H9 (cell line): Measurements from ENCODE around the gene TAF10. TPM values are rescaled to one million over a fixed set of nuclear protein-coding genes. Genes with fewer than 3 reads are reported as not detected.

Source experiments
- DNase-seq: peaks from one replicate; pipeline ENCODE4 v3.0.0-alpha.2; 2017
- H2AFZ ChIP-seq: one replicate; pipeline ENCODE4 v1.6.1; 2013; ENCODE audit warnings: mild to moderate bottlenecking, low read length, control low read depth, moderate library complexity
- H2AK5ac ChIP-seq: 2 replicates; pipeline ENCODE4 v1.6.1; 2013; ENCODE audit warnings: low read length, control low read depth, mixed read lengths; ENCODE audit not compliant: insufficient read length
- H2BK120ac ChIP-seq: one replicate; pipeline ENCODE4 v1.6.1; 2013; ENCODE audit warnings: low read depth, mild to moderate bottlenecking, low read length, control low read depth, inconsistent platforms; ENCODE audit not compliant: poor library complexity, severe bottlenecking
- H2BK12ac ChIP-seq: 2 replicates; pipeline ENCODE4 v1.6.1; 2013; ENCODE audit warnings: low read length, control low read depth, mixed read lengths, low read depth; ENCODE audit not compliant: insufficient read length
- H2BK15ac ChIP-seq: 2 replicates; pipeline ENCODE4 v1.6.1; 2013; ENCODE audit warnings: low read depth, low read length, control low read depth
- H2BK20ac ChIP-seq: one replicate; pipeline ENCODE4 v1.6.1; 2013; ENCODE audit warnings: low read depth, mild to moderate bottlenecking, low read length, control low read depth, inconsistent platforms; ENCODE audit not compliant: poor library complexity, severe bottlenecking
- H2BK5ac ChIP-seq: 2 replicates; pipeline ENCODE4 v1.6.1; 2013; ENCODE audit warnings: low read length, control low read depth, mixed read lengths; ENCODE audit not compliant: insufficient read length
- H3K14ac ChIP-seq: 2 replicates; pipeline ENCODE4 v1.6.1; 2013; ENCODE audit warnings: low read length, control low read depth; ENCODE audit not compliant: insufficient read depth
- H3K18ac ChIP-seq: 2 replicates; pipeline ENCODE4 v1.6.1; 2013; ENCODE audit warnings: low read depth, mild to moderate bottlenecking, mixed read lengths, low read length, control low read depth; ENCODE audit not compliant: insufficient read length
- H3K23ac ChIP-seq: 2 replicates; pipeline ENCODE4 v1.6.1; 2013; ENCODE audit warnings: low read length, control low read depth, mixed read lengths, low read depth; ENCODE audit not compliant: insufficient read length
- H3K23me2 ChIP-seq: 2 replicates; pipeline ENCODE4 v1.6.1; 2013; ENCODE audit warnings: low read depth, mild to moderate bottlenecking, mixed read lengths, low read length, control low read depth; ENCODE audit not compliant: insufficient read length, poor library complexity, severe bottlenecking
- H3K27ac ChIP-seq: 2 replicates; pipeline ENCODE4 v1.5.1; 2013; ENCODE audit warnings: low read length, control low read depth, mixed read lengths, low read depth; ENCODE audit not compliant: insufficient read length
- H3K27me3 ChIP-seq: 2 replicates; pipeline ENCODE4 v1.6.1; 2013; ENCODE audit warnings: low read length, control low read depth, inconsistent platforms; ENCODE audit not compliant: insufficient read depth
- H3K4ac ChIP-seq: 2 replicates; pipeline ENCODE4 v1.6.1; 2013; ENCODE audit warnings: low read depth, mild to moderate bottlenecking, control low read depth, inconsistent platforms, low read length, moderate library complexity
- H3K4me1 ChIP-seq: 2 replicates; pipeline ENCODE4 v1.6.1; 2013; ENCODE audit warnings: low read length, control low read depth, inconsistent platforms; ENCODE audit not compliant: insufficient read depth
- H3K4me2 ChIP-seq: 2 replicates; pipeline ENCODE4 v1.6.1; 2013; ENCODE audit warnings: low read length, control low read depth, mixed read lengths; ENCODE audit not compliant: insufficient read length, insufficient read depth
- H3K56ac ChIP-seq: 2 replicates; pipeline ENCODE4 v1.6.1; 2013; ENCODE audit warnings: low read depth, mild to moderate bottlenecking, mixed read lengths, low read length, control low read depth; ENCODE audit not compliant: insufficient read length
- H3K79me1 ChIP-seq: 2 replicates; pipeline ENCODE4 v1.6.1; 2013; ENCODE audit warnings: low read depth, mild to moderate bottlenecking, moderate library complexity, low read length, control low read depth, inconsistent platforms; ENCODE audit not compliant: insufficient read depth, poor library complexity, severe bottlenecking
- H3K79me2 ChIP-seq: 2 replicates; pipeline ENCODE4 v1.6.1; 2013; ENCODE audit warnings: low read length, control low read depth, inconsistent platforms; ENCODE audit not compliant: insufficient read depth
- H3K9ac ChIP-seq: 2 replicates; pipeline ENCODE4 v1.6.1; 2013; ENCODE audit warnings: low read length, control low read depth, mixed read lengths; ENCODE audit not compliant: insufficient read length; ENCODE audit errors: extremely low read depth
- H3K9me3 ChIP-seq: one replicate; pipeline ENCODE4 v1.6.1; 2013; ENCODE audit warnings: low read depth, low read length, inconsistent platforms; ENCODE audit not compliant: control insufficient read depth
- H3T11ph ChIP-seq: one replicate; pipeline ENCODE4 v1.6.1; 2013; ENCODE audit warnings: mild to moderate bottlenecking, low read length, control low read depth, inconsistent platforms
- H4K20me1 ChIP-seq: one replicate; pipeline ENCODE4 v1.6.1; 2013; ENCODE audit not compliant: control insufficient read depth, insufficient read length, insufficient read depth
- H4K5ac ChIP-seq: 2 replicates; pipeline ENCODE4 v1.6.1; 2013; ENCODE audit warnings: low read depth, mild to moderate bottlenecking, mixed read lengths, low read length, control low read depth; ENCODE audit not compliant: insufficient read length
- H4K8ac ChIP-seq: replicated peaks from 2 replicates; pipeline ENCODE4 v1.6.1; 2013; ENCODE audit warnings: low read length, control low read depth, mixed read lengths, low read depth; ENCODE audit not compliant: insufficient read length
- H4K91ac ChIP-seq: 2 replicates; pipeline ENCODE4 v1.6.1; 2013; ENCODE audit warnings: low read depth, mild to moderate bottlenecking, moderate library complexity, mixed read lengths, low read length, control low read depth; ENCODE audit not compliant: insufficient read length
- H3K27ac Mint-ChIP-seq, 3 experiments: 2 replicates in 2 of 3; 3 replicates in 1 of 3; pipeline ENCODE4 v1.8.0; 2020 to 2021; ENCODE audit warnings: mixed read lengths in 3 of 3, mild to moderate bottlenecking in 1 of 3, moderate library complexity in 1 of 3
- H3K27me3 Mint-ChIP-seq: 2 replicates; pipeline ENCODE4 v1.8.0; 2021; ENCODE audit warnings: low read depth, mild to moderate bottlenecking, moderate library complexity, mixed read lengths
- H3K36me3 Mint-ChIP-seq, 3 experiments: 2 replicates in 2 of 3; 3 replicates in 1 of 3; pipeline ENCODE4 v1.8.0; 2020 to 2021; ENCODE audit warnings: low read depth in 3 of 3, mixed read lengths in 3 of 3; ENCODE audit not compliant: insufficient read depth in 1 of 3
- H3K4me1 Mint-ChIP-seq, 2 experiments: 2 replicates each; pipeline ENCODE4 v1.8.0; 2020; ENCODE audit warnings: mixed read lengths in 2 of 2
- H3K4me3 Mint-ChIP-seq, 2 experiments: 2 replicates in 1 of 2; 3 replicates in 1 of 2; pipeline ENCODE4 v1.8.0; 2020 to 2021; ENCODE audit warnings: mild to moderate bottlenecking in 2 of 2, mixed read lengths in 2 of 2, moderate library complexity in 1 of 2
- H3K9me3 Mint-ChIP-seq, 2 experiments: 2 replicates in 1 of 2; 3 replicates in 1 of 2; pipeline ENCODE4 v1.8.0; 2020; ENCODE audit warnings: mild to moderate bottlenecking in 2 of 2, mixed read lengths in 2 of 2, moderate library complexity in 1 of 2
- CTCF ChIP-seq: fragments of 200-600 bp; sonication (generic); conservative IDR thresholded peaks from 3 replicates; pipeline ENCODE4 v1.8.0; 2021; ENCODE audit warnings: antibody characterized with exemption, mild to moderate bottlenecking
- WGBS: extraction: QIAGEN DNeasy Blood & Tissue Kit; methylation state at CpG from one replicate; pipeline ENCODE4 v1.1.7; 2013; ENCODE audit warnings: missing lambda C conversion rate, low lambda C conversion rate, mixed read lengths; ENCODE audit not compliant: insufficient read length; ENCODE audit errors: extremely low coverage; 5-methylcytosine and 5-hydroxymethylcytosine counted together
- total RNA-seq: library from RNA; stranded (reverse); gene quantifications from 2 replicates; pipeline ENCODE4 v1.2.1, GENCODE V29; 2021

The TAF10 gene
- total RNA-seq, 1 experiment from 2014 or later: 198 TPM

DNA sequence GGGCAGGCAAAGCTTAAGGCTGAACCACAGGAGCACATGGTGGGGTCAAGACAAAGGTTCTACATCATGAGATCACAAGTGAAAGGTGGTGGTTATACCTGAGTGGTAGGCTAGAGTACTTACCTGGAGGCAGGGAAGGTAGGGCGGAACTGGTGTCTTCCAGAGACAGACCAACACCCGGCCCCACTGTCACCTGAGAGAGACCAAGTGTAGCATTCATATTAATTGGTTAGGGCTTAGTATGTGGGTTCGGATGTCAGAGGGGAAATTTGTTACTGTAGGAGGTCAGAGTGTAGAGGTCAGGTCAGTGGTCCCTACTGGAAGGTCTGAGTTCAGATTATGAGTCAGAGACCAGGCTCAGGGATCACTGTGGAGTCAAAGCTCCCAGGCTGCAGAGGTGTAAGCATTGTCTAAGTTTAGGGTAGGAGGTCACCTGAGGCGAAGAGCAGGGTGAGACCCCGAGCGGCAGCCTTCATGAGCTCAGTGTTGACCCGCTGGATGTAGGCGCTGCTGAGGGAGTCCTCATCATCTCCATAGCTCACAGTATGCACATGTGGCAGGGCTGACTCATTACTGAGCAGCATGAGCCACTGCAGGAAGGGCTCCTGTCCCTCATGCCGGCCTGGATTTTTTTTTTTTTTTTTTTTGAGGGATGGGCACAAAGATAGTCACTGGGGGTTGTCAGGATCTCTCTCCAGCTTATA is 4.0 kb upstream of the TAF10 start:
- H2BK12ac ChIP-seq: no peak overlapping the region
- Mint-ChIP-seq H3K27ac (no peak overlapping the region), H3K4me3 (peak overlapping the region in 1 of 2 experiments; percentile 3; a peak in 1 of 5 replicates), H3K36me3 (peaks cover 6 to 23% (median 16%) of the 10 kb centered on the region in 3 experiments; a peak in 6 of 7 replicates), H3K4me1 (peaks cover 4 to 5% of the 10 kb centered on the region in 2 experiments), H3K27me3 (no peaks in the 10 kb centered on the region; the same call in 1 of the 2 replicates), H3K9me3 (no peaks in the 10 kb centered on the region)
- no peak overlapping the region for H4K91ac ChIP-seq
- no CpG with 5 or more reads among the region's 9 CpGs for WGBS
- no peak overlapping the region for H2AK5ac ChIP-seq
- no peak overlapping the region for H3K4ac ChIP-seq
- no peak overlapping the region for H2BK15ac ChIP-seq
- no peaks in the 10 kb centered on the region for H3K79me2 ChIP-seq
- no peak overlapping the region for H3K23ac ChIP-seq
- H4K8ac ChIP-seq: no peak overlapping the region
- no peak overlapping the region for H2BK5ac ChIP-seq
- H3K14ac ChIP-seq: no peak overlapping the region
- H3K4me1 ChIP-seq: no peaks in the 10 kb centered on the region
- no peaks in the 10 kb centered on the region for H3K9me3 ChIP-seq
- no peak for TF ChIP-seq CTCF
- no peaks in the 10 kb centered on the region for H3K27me3 ChIP-seq
- no peak overlapping the region for H2BK120ac ChIP-seq
- no peak overlapping the region for H3K27ac ChIP-seq
- H3K4me2 ChIP-seq: no peak overlapping the region
- no peak for DNase-seq
- H3K9ac ChIP-seq: no peak overlapping the region
- H3K79me1 ChIP-seq: no peaks in the 10 kb centered on the region
- no peak overlapping the region for H3K56ac ChIP-seq
- peaks cover 20% of the 10 kb centered on the region for H3K23me2 ChIP-seq
- H2BK20ac ChIP-seq: no peak overlapping the region
- H3T11ph ChIP-seq: no peak overlapping the region
- H2AFZ ChIP-seq: no peak overlapping the region
- H4K5ac ChIP-seq: no peak overlapping the region
- H3K18ac ChIP-seq: no peak overlapping the region
- H4K20me1 ChIP-seq: no peaks in the 10 kb centered on the region
